GDM1 (cell line): Measurements from ENCODE around the gene CSAG1.
"Not testable (repeated sequence)": the region's sequence is repeated elsewhere in the genome, so short reads cannot be mapped to it uniquely, and the experiment has no call there.

ENCODE experiments used
- DNase-seq: peaks from one replicate; lab custom pipeline; 2025; lab: John Stamatoyannopoulos, UW

Gene CSAG1

DNA sequence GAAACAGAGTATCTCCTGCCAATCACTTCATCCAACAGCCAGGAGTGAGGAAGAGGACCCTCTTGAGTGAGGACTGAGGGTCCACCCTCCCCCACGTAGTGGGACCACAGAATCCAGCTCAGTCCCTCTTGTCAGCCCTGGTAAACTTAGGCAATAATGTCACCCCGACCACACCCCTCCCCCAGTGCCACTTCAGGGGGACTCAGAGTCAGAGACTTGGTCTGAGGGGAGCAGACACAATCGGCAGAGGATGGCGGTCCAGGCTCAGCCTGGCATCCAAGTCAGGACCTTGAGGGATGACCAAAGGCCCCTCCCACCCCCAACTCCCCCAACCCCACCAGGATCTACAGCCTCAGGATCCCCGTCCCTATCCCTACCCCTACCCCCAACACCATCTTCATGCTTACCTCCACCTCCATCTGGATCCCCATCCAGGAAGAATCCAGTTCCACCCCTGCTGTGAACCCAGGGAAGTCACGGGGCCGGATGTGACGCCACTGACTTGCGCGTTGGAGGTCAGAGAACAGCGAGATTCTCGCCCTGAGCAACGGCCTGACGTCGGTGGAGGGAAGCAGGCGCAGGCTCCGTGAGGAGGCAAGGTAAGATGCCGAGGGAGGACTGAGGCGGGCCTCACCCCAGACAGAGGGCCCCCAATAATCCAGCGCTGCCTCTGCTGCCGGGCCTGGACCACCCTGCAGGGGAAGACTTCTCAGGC, at the start of gene CSAG1, which contains the start of gene MAGEA12:
Gene CSAG1 (minus strand): TSS at position 461 of the 715 bp plus-strand sequence. CDS start 1,261 bp downstream, outside the sequence.
Gene MAGEA12 (plus strand): TSS at position 497 of the 715 bp plus-strand sequence. CDS start 2,405 bp downstream, outside the sequence.
- DNase-seq: no peak

GRCh38 chrX:152769549-152770289, 36.2 kb upstream of the CSAG1 start, which contains the start of gene MAGEA6:
Gene MAGEA6 (minus strand): TSS chrX:152769689. CDS start chrX:152767650, 2,039 bp downstream.
- not testable (repeated sequence) for DNase-seq

GRCh38 chrX:152766562-152766961, 33.0 kb upstream of the CSAG1 start:
- DNase-seq: not testable (repeated sequence)

DNA sequence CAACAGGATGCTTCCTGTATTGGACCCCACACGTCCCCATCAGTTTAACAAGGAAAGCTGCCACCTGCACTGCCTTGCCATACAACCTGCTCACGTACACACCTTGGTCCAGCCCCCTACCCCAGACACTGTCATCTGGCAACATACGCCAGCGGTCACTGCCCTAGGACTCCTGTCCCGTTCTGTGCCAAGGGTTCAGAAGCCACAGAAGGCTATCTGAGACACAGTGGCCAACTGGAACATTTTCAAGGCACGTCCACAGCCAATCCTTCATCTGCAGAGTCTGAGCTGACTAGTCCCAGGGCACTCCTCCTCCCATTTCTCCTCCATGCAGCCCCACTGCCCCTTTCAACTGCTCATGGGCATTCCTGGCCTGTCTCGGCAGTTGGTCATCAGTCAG, 28.1 kb upstream of the CSAG1 start:
- DNase-seq: not testable (repeated sequence)

DNA sequence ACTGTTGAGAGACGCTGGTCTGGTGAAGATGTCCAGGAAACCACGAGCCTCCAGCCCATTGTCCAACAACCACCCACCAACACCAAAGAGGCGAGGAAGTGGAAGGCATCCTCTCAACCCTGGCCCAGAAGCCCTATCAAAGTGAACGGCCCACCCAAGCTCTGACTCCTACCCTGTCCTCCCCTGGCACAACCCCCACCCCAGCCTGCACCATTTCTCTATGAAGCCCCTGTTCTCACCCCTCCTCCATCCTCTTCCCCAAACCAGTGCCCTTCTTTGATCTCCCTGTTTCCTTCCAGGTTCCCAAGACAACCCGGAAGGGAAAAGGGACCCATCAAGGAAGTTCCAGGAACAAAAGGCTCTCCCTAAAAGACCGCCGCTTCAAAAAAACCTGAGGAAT, 26.0 kb upstream of the CSAG1 start:
- DNase-seq: not testable (repeated sequence)

DNA sequence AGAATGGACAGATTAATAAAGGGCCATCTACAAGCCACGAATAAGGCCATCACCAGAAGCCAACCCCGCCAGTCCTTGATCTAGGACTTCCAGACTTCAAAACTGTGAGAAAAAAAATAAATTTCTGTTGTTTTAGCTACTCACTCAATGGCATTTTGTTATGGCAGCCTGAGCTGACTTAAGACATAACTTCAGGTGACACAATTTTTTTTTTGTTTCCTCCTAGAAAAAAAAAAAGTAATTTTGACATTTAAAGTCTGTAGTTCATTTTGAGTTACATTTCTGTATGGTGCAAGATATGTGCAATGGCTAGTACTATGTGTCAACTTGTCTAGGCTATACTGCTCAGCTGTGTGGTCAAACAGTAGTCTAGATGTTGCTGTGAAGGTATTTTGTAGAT, 25.4 kb upstream of the CSAG1 start, which contains the start of gene CSAG3:
Gene CSAG3 (plus strand): TSS at position 301 of the 400 bp plus-strand sequence.
- DNase-seq: not testable (repeated sequence)

DNA sequence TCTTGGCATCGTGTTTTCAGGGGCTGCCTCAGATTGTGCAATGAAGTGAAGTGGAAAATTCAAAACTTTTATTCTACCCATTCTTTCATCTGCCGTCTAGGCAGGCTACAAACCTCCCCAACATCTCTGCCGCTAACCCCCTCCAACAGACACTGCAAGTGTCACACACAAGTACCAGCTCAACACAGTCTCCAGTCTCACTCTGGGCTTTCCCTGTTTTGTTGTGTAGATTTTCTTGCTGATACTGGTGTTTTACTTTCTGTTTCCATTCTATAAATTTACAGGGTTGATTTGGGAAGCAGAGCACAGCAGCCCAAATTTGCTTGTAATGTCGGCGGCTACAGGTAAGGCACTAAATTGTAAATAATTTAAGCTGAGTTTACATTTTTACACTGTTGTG, 21.4 kb upstream of the CSAG1 start:
- DNase-seq: not testable (repeated sequence)

GRCh38 chrX:152753686-152754650, 20.4 kb upstream of the CSAG1 start, which contains the start of gene MAGEA2:
Gene MAGEA2 (minus strand): TSS chrX:152753842. CDS start chrX:152751363, 2,479 bp downstream.
- not testable (repeated sequence) for DNase-seq

DNA sequence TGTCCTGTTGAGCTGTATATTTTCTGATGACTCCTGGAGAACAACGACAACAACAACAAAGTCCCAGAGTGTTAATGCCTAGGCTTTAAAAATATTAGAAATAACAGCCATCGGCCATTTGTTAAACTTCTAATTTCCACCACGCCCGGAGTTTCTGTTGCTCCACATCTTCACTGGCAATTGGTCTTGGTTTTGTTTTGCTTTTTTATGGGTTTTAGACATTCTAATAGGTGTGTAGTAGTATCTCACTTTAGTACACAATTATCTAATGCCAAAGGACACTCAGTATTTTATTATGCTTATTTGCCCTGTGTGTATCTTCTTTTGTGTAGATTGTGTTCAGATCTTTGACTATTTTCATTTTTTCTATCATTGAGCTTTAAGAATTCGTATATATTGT, 5.0 kb upstream of the CSAG1 start:
- DNase-seq: no peak

DNA sequence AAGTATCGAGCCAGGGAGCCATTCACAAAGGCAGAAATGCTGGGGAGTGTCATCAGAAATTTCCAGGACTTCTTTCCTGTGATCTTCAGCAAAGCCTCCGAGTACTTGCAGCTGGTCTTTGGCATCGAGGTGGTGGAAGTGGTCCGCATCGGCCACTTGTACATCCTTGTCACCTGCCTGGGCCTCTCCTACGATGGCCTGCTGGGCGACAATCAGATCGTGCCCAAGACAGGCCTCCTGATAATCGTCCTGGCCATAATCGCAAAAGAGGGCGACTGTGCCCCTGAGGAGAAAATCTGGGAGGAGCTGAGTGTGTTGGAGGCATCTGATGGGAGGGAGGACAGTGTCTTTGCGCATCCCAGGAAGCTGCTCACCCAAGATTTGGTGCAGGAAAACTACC, 3.0 kb upstream of the CSAG1 start:
- not testable (repeated sequence) for DNase-seq

DNA sequence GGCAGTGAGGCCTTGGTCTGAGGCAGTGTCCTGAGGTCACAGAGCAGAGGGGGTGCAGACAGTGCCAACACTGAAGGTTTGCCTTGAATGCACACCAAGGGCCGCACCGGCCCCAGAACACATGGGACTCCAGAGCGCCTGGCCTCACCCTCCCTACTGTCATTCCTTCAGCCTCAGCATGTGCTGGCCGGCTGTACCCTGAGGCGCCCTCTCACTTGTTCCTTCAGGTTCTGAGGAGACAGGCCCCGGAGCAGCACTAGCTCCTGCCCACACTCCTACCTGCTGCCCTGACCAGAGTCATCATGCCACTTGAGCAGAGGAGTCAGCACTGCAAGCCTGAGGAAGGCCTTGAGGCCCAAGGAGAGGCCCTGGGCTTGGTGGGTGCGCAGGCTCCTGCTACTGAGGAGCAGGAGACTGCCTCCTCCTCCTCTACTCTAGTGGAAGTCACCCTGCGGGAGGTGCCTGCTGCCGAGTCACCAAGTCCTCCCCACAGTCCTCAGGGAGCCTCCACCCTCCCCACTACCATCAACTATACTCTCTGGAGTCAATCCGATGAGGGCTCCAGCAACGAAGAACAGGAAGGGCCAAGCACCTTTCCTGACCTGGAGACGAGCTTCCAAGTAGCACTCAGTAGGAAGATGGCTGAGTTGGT, 2.5 kb upstream of the CSAG1 start:
- no peak for DNase-seq

- DNase-seq: no peak
These were observed 1.6 kb upstream of the CSAG1 start for GRCh38 chrX:152735101-152735500.

DNA sequence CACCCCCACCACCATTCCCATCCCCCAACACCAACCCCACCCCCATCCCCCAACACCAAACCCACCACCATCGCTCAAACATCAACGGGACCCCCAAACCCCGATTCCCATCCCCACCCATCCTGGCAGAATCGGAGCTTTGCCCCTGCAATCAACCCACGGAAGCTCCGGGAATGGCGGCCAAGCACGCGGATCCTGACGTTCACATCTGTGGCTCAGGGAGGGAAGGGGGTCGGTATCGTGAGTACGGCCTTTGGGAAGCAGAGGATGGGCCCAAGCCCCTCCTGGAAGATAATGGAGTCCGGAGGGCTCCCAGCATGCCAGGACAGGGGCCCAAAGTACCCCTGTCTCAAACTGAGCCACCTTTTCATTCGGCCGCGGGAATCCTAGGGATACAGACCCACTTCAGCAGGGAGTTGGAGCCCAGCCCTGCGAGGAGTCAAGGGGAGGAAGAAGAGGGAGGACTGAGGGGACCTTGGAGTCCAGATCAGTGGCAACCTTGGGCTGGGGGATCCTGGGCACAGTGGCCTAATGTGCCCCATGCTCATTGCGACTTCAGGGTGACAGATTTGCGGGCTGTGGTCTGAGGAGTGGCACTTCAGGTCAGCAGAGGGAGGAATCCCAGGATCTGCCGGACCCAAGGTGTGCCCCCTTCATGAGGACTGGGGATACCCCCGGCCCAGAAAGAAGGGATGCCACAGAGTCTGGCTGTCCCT, 780 bp upstream of the CSAG1 start:
- DNase-seq: not testable (repeated sequence)

DNA sequence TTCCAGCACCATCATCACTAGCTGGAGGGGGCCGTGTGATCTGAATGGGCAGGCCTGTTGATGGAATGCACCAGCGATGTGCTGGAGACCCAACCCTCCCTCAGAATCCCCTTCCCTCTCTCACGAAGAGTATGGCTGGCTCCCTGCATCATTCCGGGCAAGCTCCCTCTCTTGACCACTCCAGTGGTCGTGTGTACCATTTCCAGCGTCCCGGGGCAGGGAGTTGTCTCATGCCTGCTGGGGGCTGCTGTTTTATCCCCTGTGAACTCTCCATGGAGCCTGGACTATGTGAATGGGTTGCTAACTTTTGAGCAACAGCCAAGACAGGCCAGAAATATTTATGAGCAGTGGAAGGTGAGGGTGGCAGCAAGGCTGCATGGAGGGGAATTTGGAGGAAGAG, 8.1 kb downstream of the CSAG1 start:
- no peak for DNase-seq

- not testable (repeated sequence) for DNase-seq
These were observed 19.4 kb downstream of the CSAG1 start, which contains the start of gene MAGEA2B for GRCh38 chrX:152713815-152714787. Gene MAGEA2B (plus strand): TSS chrX:152714628. CDS start chrX:152717107, 2,479 bp downstream.

DNA sequence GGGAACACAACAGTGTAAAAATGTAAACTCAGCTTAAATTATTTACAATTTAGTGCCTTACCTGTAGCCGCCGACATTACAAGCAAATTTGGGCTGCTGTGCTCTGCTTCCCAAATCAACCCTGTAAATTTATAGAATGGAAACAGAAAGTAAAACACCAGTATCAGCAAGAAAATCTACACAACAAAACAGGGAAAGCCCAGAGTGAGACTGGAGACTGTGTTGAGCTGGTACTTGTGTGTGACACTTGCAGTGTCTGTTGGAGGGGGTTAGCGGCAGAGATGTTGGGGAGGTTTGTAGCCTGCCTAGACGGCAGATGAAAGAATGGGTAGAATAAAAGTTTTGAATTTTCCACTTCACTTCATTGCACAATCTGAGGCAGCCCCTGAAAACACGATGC, 20.3 kb downstream of the CSAG1 start:
- not testable (repeated sequence) for DNase-seq

DNA sequence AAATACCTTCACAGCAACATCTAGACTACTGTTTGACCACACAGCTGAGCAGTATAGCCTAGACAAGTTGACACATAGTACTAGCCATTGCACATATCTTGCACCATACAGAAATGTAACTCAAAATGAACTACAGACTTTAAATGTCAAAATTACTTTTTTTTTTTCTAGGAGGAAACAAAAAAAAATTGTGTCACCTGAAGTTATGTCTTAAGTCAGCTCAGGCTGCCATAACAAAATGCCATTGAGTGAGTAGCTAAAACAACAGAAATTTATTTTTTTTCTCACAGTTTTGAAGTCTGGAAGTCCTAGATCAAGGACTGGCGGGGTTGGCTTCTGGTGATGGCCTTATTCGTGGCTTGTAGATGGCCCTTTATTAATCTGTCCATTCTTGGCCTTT, 24.3 kb downstream of the CSAG1 start, which contains the start of gene CSAG2:
Gene CSAG2 (minus strand): TSS at position 101 of the 400 bp plus-strand sequence. CDS start 161 bp downstream, outside the sequence.
- not testable (repeated sequence) for DNase-seq

DNA sequence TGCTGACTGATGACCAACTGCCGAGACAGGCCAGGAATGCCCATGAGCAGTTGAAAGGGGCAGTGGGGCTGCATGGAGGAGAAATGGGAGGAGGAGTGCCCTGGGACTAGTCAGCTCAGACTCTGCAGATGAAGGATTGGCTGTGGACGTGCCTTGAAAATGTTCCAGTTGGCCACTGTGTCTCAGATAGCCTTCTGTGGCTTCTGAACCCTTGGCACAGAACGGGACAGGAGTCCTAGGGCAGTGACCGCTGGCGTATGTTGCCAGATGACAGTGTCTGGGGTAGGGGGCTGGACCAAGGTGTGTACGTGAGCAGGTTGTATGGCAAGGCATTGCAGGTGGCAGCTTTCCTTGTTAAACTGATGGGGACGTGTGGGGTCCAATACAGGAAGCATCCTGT, 27.0 kb downstream of the CSAG1 start:
- DNase-seq: not testable (repeated sequence)

- not testable (repeated sequence) for DNase-seq
These were observed 33.1 kb downstream of the CSAG1 start for GRCh38 chrX:152700390-152700789.
